ENCODE data around the gene ELK3.

Gene ELK3

GRCh38 chr12:96189781-96190180, 4.4 kb upstream of the ELK3 start:
- no peak for DNase-seq (ENCODE audit: low spot score)

DNA sequence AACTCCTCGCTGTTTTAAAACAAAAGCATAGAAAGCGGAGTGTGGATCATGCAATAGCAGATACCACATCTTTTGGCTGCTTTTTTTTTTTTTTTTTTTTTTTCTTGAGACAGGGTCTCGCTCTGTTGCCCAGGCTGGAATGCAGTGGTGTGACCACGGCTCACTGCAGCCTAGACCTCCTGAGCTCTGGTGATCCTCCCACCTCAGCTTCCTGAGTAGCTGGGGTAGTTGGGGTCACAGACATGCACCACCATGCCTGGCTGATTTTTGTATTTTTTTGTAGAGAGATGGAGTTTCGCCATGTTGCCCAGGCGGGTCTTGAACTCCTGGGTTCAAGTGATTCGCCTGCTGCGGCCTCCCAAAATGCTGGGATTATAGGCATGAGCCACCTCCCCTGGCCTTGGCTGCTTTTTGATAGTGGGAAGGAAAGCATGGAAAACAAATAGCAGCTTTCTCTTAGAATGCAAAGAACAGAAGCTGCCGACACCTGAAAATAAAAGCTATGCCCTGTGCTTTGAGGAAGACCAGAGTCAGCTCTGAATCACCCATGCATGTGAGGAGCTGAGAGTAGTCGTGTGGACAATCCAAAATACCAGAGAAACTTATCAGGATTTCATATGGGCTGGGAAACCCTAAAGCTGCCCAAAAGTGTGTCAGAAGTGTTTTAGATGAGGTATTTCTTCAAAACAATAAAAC, 3.6 kb upstream of the ELK3 start:
- DNase-seq (ENCODE audit: low spot score): peak; percentile 87

- DNase-seq (ENCODE audit: low spot score): no peak
These were observed 1.1 kb upstream of the ELK3 start for GRCh38 chr12:96192926-96193573.

DNA sequence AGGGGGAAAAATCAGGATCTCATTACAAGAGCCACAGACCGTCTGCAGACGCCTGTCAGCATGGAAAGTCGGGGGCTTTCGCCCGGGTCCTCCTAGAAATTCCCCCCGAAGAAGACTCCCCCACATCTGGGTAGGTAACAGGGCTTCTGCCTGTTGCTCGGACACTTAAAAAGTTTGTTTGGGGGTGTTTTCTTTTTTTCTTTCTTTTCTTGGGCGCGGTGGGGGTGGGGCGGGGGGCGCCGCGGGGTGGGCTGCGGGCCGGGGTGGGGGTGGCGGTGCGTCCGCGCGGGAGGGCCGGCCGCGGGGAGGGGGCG, 358 bp downstream of the ELK3 start:
- no peak for DNase-seq (ENCODE audit: low spot score)

GRCh38 chr12:96194971-96195844, 1.0 kb downstream of the ELK3 start:
- DNase-seq (ENCODE audit: low spot score): peak; percentile 88

- peak; percentile 86 for DNase-seq (ENCODE audit: low spot score)
These were observed 1.8 kb downstream of the ELK3 start for GRCh38 chr12:96195845-96196451.

GRCh38 chr12:96196781-96197180, 2.6 kb downstream of the ELK3 start:
- DNase-seq (ENCODE audit: low spot score): peak; percentile 56

GRCh38 chr12:96197503-96198272, 3.5 kb downstream of the ELK3 start:
- DNase-seq (ENCODE audit: low spot score): peak; percentile 98

DNA sequence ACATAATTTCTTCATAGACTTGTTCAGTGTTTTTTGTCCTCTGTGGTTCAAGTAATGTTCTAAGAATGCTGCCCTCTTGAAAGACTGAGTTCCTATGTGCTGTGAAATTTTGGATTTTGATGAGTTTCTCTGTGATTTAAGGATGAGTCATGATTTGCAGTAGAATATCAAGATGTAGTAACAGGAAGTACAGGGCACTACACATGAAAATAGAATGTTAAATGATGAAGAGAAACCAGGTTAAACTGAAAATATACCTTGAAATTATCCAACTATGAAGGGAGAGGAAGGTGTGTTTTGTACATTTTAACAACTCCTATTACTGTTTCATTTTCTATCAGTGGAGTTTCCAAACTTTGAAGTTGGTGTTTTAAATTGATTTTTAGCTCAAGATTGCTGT, 4.8 kb downstream of the ELK3 start:
- DNase-seq (ENCODE audit: low spot score): peak; percentile 98

- no peak for DNase-seq (ENCODE audit: low spot score)
These were observed 5.3 kb downstream of the ELK3 start for GRCh38 chr12:96199464-96199863.

GRCh38 chr12:96201272-96202227, 7.4 kb downstream of the ELK3 start:
- no peak for DNase-seq (ENCODE audit: low spot score)

DNA sequence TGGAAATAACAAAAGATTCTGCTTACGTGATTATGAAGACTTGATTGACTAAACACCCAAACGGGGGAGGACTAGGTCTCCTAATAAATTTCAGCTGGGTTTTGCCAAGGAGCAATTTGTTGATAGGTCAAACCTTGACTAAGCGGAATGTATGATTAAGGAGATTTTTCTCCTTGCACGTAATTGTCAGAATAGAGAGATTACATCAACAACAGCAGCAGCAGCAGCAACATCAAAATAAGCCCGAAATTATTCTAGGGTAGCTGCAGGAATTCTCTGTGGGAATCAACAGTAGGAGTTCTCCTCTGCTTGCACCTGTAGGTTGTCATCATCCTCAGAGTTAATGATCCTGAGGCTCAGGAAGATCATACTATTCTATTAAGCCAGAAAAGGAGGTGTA, 10.2 kb downstream of the ELK3 start:
- DNase-seq (ENCODE audit: low spot score): no peak

DNA sequence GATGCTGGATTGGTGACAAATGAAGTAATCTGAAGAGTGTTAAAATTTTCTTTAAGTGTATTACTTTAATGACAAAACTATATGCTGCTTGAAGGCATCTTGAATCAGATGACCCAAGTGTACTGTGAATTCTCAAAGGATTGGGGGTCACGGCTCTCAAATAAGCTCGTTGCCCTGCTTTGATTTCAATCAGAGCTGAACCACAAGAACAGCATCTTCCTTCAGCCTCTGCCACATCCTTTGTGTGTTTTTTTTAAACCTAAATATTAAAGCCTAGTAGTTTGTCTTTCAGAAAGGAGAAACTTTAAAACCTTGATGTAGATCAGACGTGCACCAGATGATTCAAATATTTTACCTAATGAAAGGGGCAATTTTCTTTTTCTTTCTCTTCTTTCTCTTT, 11.7 kb downstream of the ELK3 start:
- DNase-seq (ENCODE audit: low spot score): no peak

DNA sequence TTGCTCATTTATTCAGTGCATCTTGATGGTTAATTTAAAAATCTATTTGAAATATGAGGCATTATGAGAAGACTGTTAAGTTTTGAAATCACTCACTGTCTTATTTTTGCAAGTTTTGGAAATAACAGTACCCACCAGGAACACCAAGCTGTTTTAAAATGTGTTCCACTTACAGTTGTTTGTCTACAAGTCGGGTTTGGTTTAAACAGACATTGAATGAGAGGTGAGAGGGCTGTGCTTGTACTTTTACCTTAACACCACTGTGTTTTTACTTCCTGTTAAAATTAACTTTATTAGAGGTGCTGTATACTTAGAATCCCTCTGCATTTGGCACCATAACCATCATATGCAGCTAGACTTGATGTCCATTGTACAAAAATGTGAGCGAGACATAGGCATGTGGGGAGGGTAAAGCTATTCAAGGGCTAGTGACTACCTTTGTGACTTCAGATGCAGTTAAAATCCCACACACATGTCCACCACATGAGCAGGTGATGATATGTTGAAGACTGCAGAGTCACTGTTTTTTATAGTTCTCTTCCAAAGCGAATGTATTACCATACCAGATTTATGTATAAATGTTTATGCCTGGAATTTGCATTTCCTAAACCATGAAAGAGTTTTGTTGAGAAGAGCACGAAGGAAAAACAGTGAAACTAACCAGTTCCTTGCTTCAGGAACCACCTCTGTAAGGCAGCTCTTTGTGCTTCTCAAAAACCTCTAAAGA, 12.9 kb downstream of the ELK3 start:
- DNase-seq (ENCODE audit: low spot score): no peak

DNA sequence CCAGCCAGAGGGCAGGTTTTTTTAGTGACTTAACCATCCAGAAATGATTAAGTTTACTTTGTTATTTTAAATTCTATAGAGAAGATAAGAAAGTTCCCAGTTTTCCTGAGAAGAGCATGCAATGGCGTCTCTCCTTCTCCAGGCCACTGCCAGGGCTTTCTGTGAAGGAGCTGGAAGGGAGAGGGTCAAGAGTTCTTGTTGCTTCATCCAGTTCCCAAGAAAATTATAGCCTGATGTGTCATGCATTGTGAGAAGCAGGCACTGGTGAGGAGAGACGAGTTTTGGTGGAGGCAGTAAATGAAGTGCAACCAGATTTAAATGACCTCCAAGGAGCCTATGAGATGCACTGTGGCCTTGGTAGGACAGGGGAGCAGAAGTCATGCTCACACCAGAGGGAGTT, 14.2 kb downstream of the ELK3 start:
- peak; percentile 66 for DNase-seq (ENCODE audit: low spot score)

GRCh38 chr12:96208801-96209549, 14.8 kb downstream of the ELK3 start:
- DNase-seq (ENCODE audit: low spot score): no peak

DNA sequence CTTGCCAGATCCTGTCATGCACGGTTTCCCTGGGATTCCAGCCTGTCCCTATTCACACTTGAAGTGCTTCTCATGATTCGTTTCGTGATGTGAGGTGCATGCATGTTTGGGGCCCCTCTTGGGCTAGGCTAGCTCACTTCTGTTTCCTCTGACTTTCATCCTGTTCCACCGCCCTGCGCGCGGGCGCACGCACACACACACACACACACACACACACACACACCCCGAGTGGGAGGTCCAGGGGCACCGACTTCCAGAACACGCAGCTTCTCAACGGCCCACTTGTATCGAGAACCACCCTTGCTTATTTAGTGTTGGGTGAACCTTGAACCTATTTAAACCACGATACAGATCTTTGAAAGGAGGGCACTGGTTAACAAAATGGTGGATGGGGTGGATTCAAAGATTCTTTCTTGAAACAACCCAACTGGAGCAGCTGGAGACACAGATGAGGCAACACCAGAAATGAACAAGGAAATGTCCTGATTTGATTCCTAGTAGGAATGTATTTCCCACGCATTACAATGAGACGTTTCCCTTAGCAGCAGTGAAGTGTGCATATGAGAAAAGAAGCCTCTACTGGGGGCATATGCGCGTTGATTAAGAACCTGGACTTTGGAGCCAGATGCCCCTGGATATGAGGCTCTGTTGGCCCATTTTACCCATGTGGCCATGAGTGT, 16.3 kb downstream of the ELK3 start:
- no peak for DNase-seq (ENCODE audit: low spot score)

- DNase-seq (ENCODE audit: low spot score): no peak
These were observed 17.8 kb downstream of the ELK3 start for GRCh38 chr12:96211988-96212387.
